Lower leg skin (tissue), 3 donors: ENCODE data around the gene RHOC.

ENCODE experiments used
- POLR2A ChIP-seq, 2 donors: fragments of 450-650 bp; IDR thresholded peaks; one replicate each; pipeline ENCODE4 v1.6.1; 2016 to 2017; ENCODE audit warnings: antibody characterized with exemption in 2 of 2, mild to moderate bottlenecking in 1 of 2, moderate library complexity in 1 of 2
- TF ChIP-seq, protein P1 (sequence below), 3 donors: fragments of 450-650 bp; IDR thresholded peaks; one replicate each; pipeline ENCODE4 v1.5.1; 2016; ENCODE audit warnings: antibody characterized with exemption in 3 of 3, mild to moderate bottlenecking in 3 of 3, moderate library complexity in 2 of 3

DNA sequence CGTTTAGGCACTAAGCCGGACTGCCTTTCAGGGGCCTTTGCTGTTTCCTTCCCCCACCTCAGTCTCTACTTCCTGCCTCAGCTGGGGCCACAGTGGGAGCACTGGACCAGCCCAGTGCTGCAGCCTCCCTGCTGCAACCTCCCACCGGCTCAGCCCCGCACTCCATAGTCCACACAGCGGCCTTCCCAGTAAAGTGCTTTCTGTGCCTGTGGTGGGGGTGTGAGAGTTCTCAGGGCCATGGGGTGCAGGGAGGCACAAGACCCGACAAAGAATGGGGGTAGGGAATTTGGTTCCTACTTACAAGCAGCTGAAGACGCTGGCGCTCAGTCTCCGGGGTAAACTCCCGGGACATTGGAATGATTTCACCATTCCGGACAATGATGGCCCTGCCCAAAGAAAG is 4.7 kb upstream of the RHOC start:
- no peak for TF ChIP-seq POLR2A (IDR thresholded peaks at IDR 0.05)
- TF ChIP-seq, protein P1, sequence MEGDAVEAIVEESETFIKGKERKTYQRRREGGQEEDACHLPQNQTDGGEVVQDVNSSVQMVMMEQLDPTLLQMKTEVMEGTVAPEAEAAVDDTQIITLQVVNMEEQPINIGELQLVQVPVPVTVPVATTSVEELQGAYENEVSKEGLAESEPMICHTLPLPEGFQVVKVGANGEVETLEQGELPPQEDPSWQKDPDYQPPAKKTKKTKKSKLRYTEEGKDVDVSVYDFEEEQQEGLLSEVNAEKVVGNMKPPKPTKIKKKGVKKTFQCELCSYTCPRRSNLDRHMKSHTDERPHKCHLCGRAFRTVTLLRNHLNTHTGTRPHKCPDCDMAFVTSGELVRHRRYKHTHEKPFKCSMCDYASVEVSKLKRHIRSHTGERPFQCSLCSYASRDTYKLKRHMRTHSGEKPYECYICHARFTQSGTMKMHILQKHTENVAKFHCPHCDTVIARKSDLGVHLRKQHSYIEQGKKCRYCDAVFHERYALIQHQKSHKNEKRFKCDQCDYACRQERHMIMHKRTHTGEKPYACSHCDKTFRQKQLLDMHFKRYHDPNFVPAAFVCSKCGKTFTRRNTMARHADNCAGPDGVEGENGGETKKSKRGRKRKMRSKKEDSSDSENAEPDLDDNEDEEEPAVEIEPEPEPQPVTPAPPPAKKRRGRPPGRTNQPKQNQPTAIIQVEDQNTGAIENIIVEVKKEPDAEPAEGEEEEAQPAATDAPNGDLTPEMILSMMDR (IDR thresholded peaks at IDR 0.05), result no peak
